Keratinocyte (primary cell): ENCODE data around the gene POTEJ.
"Not testable (repeated sequence)": the region's sequence is repeated elsewhere in the genome, so short reads cannot be mapped to it uniquely, and the experiment has no call there.

Experiments
- EZH2 ChIP-seq: IDR thresholded peaks from one replicate; pipeline ENCODE4 v1.6.1; 2012; ENCODE audit warnings: inconsistent platforms, mild to moderate bottlenecking, low read length, moderate library complexity
- TF ChIP-seq, protein P1 (sequence below), 3 experiments: IDR thresholded peaks in 1 of 3; conservative IDR thresholded peaks in 1 of 3; optimal IDR thresholded peaks in 1 of 3; 2 replicates in 2 of 3; 3 replicates in 1 of 3; pipeline versions ENCODE3 to v1.5.1; 2011; ENCODE audit warnings: low read length in 3 of 3, mild to moderate bottlenecking in 3 of 3, moderate library complexity in 2 of 3, control low read depth in 1 of 3, inconsistent platforms in 1 of 3; ENCODE audit not compliant: insufficient read depth in 2 of 3; ENCODE audit errors: extremely low read depth in 1 of 3

DNA sequence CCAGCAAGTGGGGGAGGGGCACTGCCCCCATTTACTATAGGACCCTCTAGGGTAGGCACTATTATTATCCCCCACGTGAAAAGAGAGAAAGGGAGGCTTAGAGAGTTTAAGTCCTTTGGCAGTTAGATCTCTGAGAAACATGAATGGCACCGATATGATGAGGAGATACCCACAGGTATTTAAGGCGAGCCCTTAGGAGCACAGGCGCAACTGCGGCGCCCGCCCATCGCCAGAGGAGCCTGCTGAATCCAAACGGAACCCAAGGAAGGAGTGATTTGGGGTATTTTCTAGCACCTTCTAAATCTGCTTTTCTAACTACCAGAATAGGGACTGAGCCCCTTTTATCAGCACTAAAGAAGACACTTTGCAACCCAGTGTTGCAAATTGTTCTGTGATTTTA, 11.3 kb upstream of the POTEJ start:
- TF ChIP-seq, protein P1, sequence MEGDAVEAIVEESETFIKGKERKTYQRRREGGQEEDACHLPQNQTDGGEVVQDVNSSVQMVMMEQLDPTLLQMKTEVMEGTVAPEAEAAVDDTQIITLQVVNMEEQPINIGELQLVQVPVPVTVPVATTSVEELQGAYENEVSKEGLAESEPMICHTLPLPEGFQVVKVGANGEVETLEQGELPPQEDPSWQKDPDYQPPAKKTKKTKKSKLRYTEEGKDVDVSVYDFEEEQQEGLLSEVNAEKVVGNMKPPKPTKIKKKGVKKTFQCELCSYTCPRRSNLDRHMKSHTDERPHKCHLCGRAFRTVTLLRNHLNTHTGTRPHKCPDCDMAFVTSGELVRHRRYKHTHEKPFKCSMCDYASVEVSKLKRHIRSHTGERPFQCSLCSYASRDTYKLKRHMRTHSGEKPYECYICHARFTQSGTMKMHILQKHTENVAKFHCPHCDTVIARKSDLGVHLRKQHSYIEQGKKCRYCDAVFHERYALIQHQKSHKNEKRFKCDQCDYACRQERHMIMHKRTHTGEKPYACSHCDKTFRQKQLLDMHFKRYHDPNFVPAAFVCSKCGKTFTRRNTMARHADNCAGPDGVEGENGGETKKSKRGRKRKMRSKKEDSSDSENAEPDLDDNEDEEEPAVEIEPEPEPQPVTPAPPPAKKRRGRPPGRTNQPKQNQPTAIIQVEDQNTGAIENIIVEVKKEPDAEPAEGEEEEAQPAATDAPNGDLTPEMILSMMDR (optimal IDR thresholded peaks at IDR 0.05 in 1 of 3, IDR thresholded peaks at IDR 0.05 in 1 of 3, conservative IDR thresholded peaks at IDR 0.05 in 1 of 3; ENCODE audit: extremely low read depth in 1 of 3, insufficient read depth in 2 of 3, low read length in 3 of 3): not testable (repeated sequence)
- TF ChIP-seq EZH2: not testable (repeated sequence)
